PC-3 (cell line): Measurements from ENCODE around the gene CLIC4. TPM values are rescaled to one million over a fixed set of nuclear protein-coding genes. Genes with fewer than 3 reads are reported as not detected.

Experiments used
- ATAC-seq: fragments of 200-7000 bp; cut with Tn5 transposase; 2 replicates; pipeline ENCODE4 v1.9.1; 2020; ENCODE audit warnings: mild to moderate bottlenecking, moderate library complexity
- BruUV-seq: library from RNA; stranded (reverse); fragments of 400-500 nt; replicated peaks from 2 replicates; lab custom pipeline; 2021; lab: Mats Ljungman, UMichigan
- CTCF ChIA-PET: fragments of 300-600 bp; sonication (Branson Sonifier 250); formaldehyde crosslinking; loops from one replicate; lab custom pipeline; 2022; ENCODE audit warnings: antibody characterized with exemption; lab: Charles Lee
- POLR2A ChIA-PET: fragments of 300-600 bp; sonication (Branson Sonifier 250); formaldehyde crosslinking; loops from one replicate; lab custom pipeline; 2022; ENCODE audit warnings: antibody characterized with exemption; ENCODE audit not compliant: unreplicated experiment; lab: Charles Lee
- DNase-seq: peaks from one replicate; pipeline ENCODE4 v3.0.0-alpha.2; 2015
- H2AFZ ChIP-seq: fragments of 300-600 bp; sonication (generic); 2 replicates; pipeline ENCODE4 v1.6.0; 2016; ENCODE audit warnings: antibody characterized with exemption, low read length
- H3F3A ChIP-seq: fragments of 300-600 bp; sonication (generic); one replicate; pipeline ENCODE4 v1.6.0; 2017; ENCODE audit warnings: antibody characterized with exemption, low read length, control low read depth, mild to moderate bottlenecking; ENCODE audit not compliant: unreplicated experiment
- H3K27ac ChIP-seq: fragments of 300-600 bp; sonication (generic); 2 replicates; pipeline ENCODE4 v1.5.1; 2016; ENCODE audit warnings: mild to moderate bottlenecking, low read length
- H3K27me3 ChIP-seq: fragments of 300-600 bp; sonication (generic); 2 replicates; pipeline ENCODE4 v1.6.1; 2016; ENCODE audit warnings: low read length, mixed read lengths
- H3K36me3 ChIP-seq: fragments of 300-600 bp; sonication (generic); 2 replicates; pipeline ENCODE4 v1.6.1; 2016; ENCODE audit warnings: low read depth, mixed run types, low read length, mixed read lengths
- H3K4me1 ChIP-seq: fragments of 300-600 bp; sonication (generic); 2 replicates; pipeline ENCODE4 v1.5.1; 2016; ENCODE audit warnings: low read length; ENCODE audit not compliant: insufficient read depth
- H3K4me2 ChIP-seq: fragments of 300-600 bp; sonication (generic); 2 replicates; pipeline ENCODE4 v1.6.0; 2016; ENCODE audit warnings: low read length
- H3K4me3 ChIP-seq: fragments of 300-600 bp; sonication (generic); 2 replicates; pipeline ENCODE4 v1.5.1; 2016; ENCODE audit warnings: mild to moderate bottlenecking, low read length, mixed read lengths
- H3K79me2 ChIP-seq: fragments of 300-600 bp; sonication (generic); 2 replicates; pipeline ENCODE4 v1.6.1; 2017; ENCODE audit warnings: low read length, mixed read lengths
- H3K9ac ChIP-seq: fragments of 300-600 bp; sonication (generic); 2 replicates; pipeline ENCODE4 v1.6.0; 2016; ENCODE audit warnings: mild to moderate bottlenecking, low read length
- H3K9me2 ChIP-seq: fragments of 300-600 bp; sonication (generic); replicated peaks from 2 replicates; pipeline ENCODE4 v1.6.1; 2016; ENCODE audit warnings: mixed run types, low read length, mixed read lengths
- H3K9me3 ChIP-seq: fragments of 300-600 bp; sonication (generic); 2 replicates; pipeline ENCODE4 v1.6.1; 2016; ENCODE audit warnings: low read length, mixed read lengths
- H4K20me1 ChIP-seq: fragments of 300-600 bp; sonication (generic); 2 replicates; pipeline ENCODE4 v1.6.1; 2016; ENCODE audit warnings: low read length, mixed read lengths
- CTCF ChIP-seq: fragments of 300-600 bp; sonication (generic); conservative IDR thresholded peaks from 2 replicates; pipeline ENCODE4 v1.5.1; 2017; ENCODE audit warnings: antibody characterized with exemption, low read depth, mild to moderate bottlenecking, low read length
- EZH2 ChIP-seq: fragments of 300-600 bp; sonication (generic); IDR thresholded peaks from one replicate; pipeline ENCODE4 v1.6.1; 2017; ENCODE audit warnings: antibody characterized with exemption, mild to moderate bottlenecking, low read length; ENCODE audit not compliant: unreplicated experiment
- EZH2phosphoT487 ChIP-seq: fragments of 300-600 bp; sonication (generic); IDR thresholded peaks from 2 replicates; pipeline ENCODE4 v1.6.1; 2018; ENCODE audit warnings: mild to moderate bottlenecking, antibody characterized with exemption, low read length, borderline replicate concordance
- intact Hi-C: fragments of 100-400 bp; cut with micrococcal nuclease; formaldehyde crosslinking; loops from 2 replicates; pipeline ENCODE4 v1.9.0; 2023
- total RNA-seq: library from RNA; depleted of rRNA; stranded (reverse); fragments of >200 nt; gene quantifications from 2 replicates; pipeline ENCODE4 v1.2.3, GENCODE V29; 2014

Gene CLIC4
- total RNA-seq, 1 experiment from 2014 or later: 57.6 TPM

- CTCF ChIA-PET: no interaction called here
- POLR2A ChIA-PET: no interaction called here
- no TSS peak for BruUV-seq
Measured at GRCh38 chr1:24855474-24855873, 110.2 kb downstream of the CLIC4 start.

GRCh38 chr1:24856787-24857506, 111.7 kb downstream of the CLIC4 start:
- H3K9me2 ChIP-seq: no peaks in the 10 kb centered on the region
- H3K27me3 ChIP-seq: no peaks in the 10 kb centered on the region
- intact Hi-C loops: no loop called here
- DNase-seq (no peak), ATAC-seq (no peak)
- H3K9ac ChIP-seq: no peak overlapping the region
- no peaks in the 10 kb centered on the region for H4K20me1 ChIP-seq
- H3K4me3 ChIP-seq: no peak overlapping the region
- no peak overlapping the region for H3K27ac ChIP-seq
- no peak overlapping the region for H2AFZ ChIP-seq
- no TSS peak for BruUV-seq
- no peaks in the 10 kb centered on the region for H3K9me3 ChIP-seq
- no peaks in the 10 kb centered on the region for H3F3A ChIP-seq
- H3K4me2 ChIP-seq: no peak overlapping the region
- peaks cover 4% of the 10 kb centered on the region; the same call in 1 of the 2 replicates for H3K4me1 ChIP-seq
- TF ChIP-seq EZH2 (no peak), CTCF (no peak), EZH2phosphoT487 (no peak)
- ChIA-PET CTCF (no interaction called here), POLR2A (no interaction called here)
- no peaks in the 10 kb centered on the region for H3K79me2 ChIP-seq
- no peaks in the 10 kb centered on the region for H3K36me3 ChIP-seq

More at GRCh38 chr1:24855474-24855873, 110.2 kb downstream of the CLIC4 start:
- DNase-seq (no peak), ATAC-seq (no peak)
- Histone ChIP-seq H3F3A (no peaks in the 10 kb centered on the region), H3K9me3 (no peaks in the 10 kb centered on the region), H3K4me1 (no peaks in the 10 kb centered on the region), H3K4me3 (no peak overlapping the region), H2AFZ (no peak overlapping the region), H3K27me3 (no peaks in the 10 kb centered on the region), H3K79me2 (no peaks in the 10 kb centered on the region), H3K4me2 (no peak overlapping the region), H3K27ac (no peak overlapping the region), H3K9me2 (no peaks in the 10 kb centered on the region), H3K36me3 (no peaks in the 10 kb centered on the region), H4K20me1 (no peaks in the 10 kb centered on the region), H3K9ac (no peak overlapping the region)
- intact Hi-C loops: no loop called here
- TF ChIP-seq CTCF (no peak), EZH2 (no peak), EZH2phosphoT487 (no peak)

DNA sequence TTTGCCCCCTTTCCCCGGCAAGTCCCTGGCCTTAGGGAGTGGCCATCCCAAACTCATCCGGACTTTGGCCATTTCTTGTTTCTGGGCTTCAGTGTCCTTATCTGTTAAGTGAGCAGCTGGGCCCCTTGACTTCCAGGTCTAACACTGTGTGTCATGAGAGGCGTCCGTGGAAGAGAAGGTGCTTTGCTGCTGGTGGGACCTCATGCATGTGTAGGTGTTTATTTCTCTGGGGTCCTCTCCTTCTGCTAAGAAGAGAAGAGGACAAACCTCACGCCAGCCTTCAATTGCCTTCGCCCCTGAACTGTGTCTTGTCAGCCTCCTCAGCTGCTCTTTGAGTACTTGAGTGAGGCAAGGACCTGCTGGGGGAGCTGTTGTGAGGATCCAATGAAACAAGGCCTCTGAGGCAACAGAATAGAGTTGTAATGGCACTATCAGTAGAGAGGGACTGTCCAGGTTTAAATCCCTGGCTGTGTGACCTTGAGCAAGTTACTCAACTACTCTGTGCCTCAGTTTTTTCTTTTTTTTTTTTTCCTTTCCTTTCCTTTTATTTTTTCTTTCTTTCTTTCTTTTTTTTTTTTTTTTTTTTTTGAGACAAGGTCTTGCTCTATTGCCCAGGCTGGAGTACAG, 112.4 kb downstream of the CLIC4 start:
- intact Hi-C loops: no loop called here
- no peak overlapping the region for H2AFZ ChIP-seq
- H3F3A ChIP-seq: no peaks in the 10 kb centered on the region
- no peak overlapping the region for H3K4me3 ChIP-seq
- ChIA-PET CTCF (no interaction called here), POLR2A (no interaction called here)
- TF ChIP-seq EZH2phosphoT487 (no peak), EZH2 (no peak), CTCF (no peak)
- no peaks in the 10 kb centered on the region for H3K79me2 ChIP-seq
- no peak overlapping the region for H3K27ac ChIP-seq
- H3K4me1 ChIP-seq: peaks cover 11% of the 10 kb centered on the region; the same call in 1 of the 2 replicates
- no TSS peak for BruUV-seq
- DNase-seq: no peak
- ATAC-seq: no peak
- no peaks in the 10 kb centered on the region for H3K9me2 ChIP-seq
- H3K9me3 ChIP-seq: no peaks in the 10 kb centered on the region
- H3K27me3 ChIP-seq: no peaks in the 10 kb centered on the region
- H4K20me1 ChIP-seq: no peaks in the 10 kb centered on the region
- H3K4me2 ChIP-seq: no peak overlapping the region
- H3K36me3 ChIP-seq: no peaks in the 10 kb centered on the region
- no peak overlapping the region for H3K9ac ChIP-seq
